H1 (cell line): ENCODE measurements around the gene SLC23A2. TPM values are rescaled to one million over a fixed set of nuclear protein-coding genes. Genes with fewer than 3 reads are reported as not detected.

ENCODE experiments used
- EP300 ChIP-seq, 2 experiments: IDR thresholded peaks; 1 replicate in 1 of 2; 2 replicates in 1 of 2; pipeline ENCODE4 v1.6.1; 2011 to 2012; ENCODE audit warnings: low read depth in 2 of 2, low read length in 2 of 2, mild to moderate bottlenecking in 2 of 2, borderline replicate concordance in 1 of 2, inconsistent platforms in 1 of 2, moderate library complexity in 1 of 2
- polyA plus RNA-seq, 7 experiments: library from polyadenylated mRNA; depleted of rRNA in 3 of 7; stranded (reverse) in 5 of 7; unstranded in 2 of 7; fragments of >200 nt in 5 of 7; fragments of 200-250 nt in 2 of 7; gene quantifications; 1 replicate in 5 of 7; 2 replicates in 1 of 7; 4 replicates in 1 of 7; pipeline versions ENCODE4 v1.2.1 to v1.2.3, GENCODE V29; 2011 to 2013; ENCODE audit warnings: missing spikeins in 2 of 7, mixed read lengths in 2 of 7
- total RNA-seq: library from RNA; stranded (reverse); fragmentation: NEBNext Ultra II Directional; extraction: Animal tissue kit (Norgen Biotek cat#: 25700); gene quantifications from 2 replicates; pipeline ENCODE4 v1.2.1, GENCODE V29; 2021

SLC23A2 gene
- total and polyA plus RNA-seq, 2 of the 8 experiments (the other 6 are each of a cell fraction or from before 2014, with no cell fraction given): 17.0 to 18.6 TPM

GRCh38 chr20:4870906-4871305, 130.4 kb downstream of the SLC23A2 start (continued):
- no peak for TF ChIP-seq EP300 (IDR thresholded peaks at IDR 0.05; ENCODE audit: borderline replicate concordance in 1 of 2, low read depth in 2 of 2, low read length in 2 of 2)
